OCI-LY1 (cell line): ENCODE results near the gene AK5.

Experiments
- EZH2 ChIP-seq: fragments of 200-600 bp; sonication (generic), shearing (Covaris generic); IDR thresholded peaks from 2 replicates; pipeline ENCODE4 v1.8.0; 2017; ENCODE audit warnings: borderline replicate concordance, mixed run types, mild to moderate bottlenecking, antibody characterized with exemption, low read length, moderate library complexity, mixed read lengths
- TF ChIP-seq, protein P1 (sequence below): fragments of 200-600 bp; sonication (generic), shearing (Covaris generic); IDR thresholded peaks from 2 replicates; pipeline ENCODE4 v1.5.1; 2017; ENCODE audit warnings: mild to moderate bottlenecking, antibody characterized with exemption, low read length, moderate library complexity, mixed read lengths

DNA sequence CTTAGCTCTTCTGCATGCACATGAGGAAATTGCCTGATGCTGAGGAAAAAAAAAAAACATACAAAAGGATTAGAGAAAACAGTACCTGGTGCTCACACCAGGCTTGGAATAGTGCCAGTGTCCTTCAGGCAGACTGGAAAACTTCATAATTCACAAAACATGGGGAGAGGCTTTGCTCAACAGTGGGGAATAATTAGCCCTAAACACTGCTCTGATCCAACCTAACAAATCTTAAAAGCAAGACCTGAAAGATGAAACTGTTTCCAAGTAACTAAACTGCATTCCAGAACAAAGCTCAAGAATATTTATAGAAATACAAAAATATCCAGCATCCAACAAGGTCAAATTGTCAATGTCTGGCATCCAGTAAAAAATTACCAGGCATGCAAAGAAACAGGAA lies 124.8 kb downstream of the AK5 start:
- TF ChIP-seq, protein P1, sequence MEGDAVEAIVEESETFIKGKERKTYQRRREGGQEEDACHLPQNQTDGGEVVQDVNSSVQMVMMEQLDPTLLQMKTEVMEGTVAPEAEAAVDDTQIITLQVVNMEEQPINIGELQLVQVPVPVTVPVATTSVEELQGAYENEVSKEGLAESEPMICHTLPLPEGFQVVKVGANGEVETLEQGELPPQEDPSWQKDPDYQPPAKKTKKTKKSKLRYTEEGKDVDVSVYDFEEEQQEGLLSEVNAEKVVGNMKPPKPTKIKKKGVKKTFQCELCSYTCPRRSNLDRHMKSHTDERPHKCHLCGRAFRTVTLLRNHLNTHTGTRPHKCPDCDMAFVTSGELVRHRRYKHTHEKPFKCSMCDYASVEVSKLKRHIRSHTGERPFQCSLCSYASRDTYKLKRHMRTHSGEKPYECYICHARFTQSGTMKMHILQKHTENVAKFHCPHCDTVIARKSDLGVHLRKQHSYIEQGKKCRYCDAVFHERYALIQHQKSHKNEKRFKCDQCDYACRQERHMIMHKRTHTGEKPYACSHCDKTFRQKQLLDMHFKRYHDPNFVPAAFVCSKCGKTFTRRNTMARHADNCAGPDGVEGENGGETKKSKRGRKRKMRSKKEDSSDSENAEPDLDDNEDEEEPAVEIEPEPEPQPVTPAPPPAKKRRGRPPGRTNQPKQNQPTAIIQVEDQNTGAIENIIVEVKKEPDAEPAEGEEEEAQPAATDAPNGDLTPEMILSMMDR = no peak
- TF ChIP-seq EZH2 = no peak
